ENCODE data around the gene MAD1L1. TPM values are rescaled to one million over a fixed set of nuclear protein-coding genes. Genes with fewer than 3 reads are reported as not detected.

Gene MAD1L1
- total and polyA plus RNA-seq, 2 donors (not counting 3 experiments of a cell fraction or from before 2014, with no cell fraction given) = 34.1 to 42.3 TPM

- H3K4me3 ChIP-seq (replicated peaks in 1 of 3; ENCODE audit: insufficient read depth in 1 of 3, low read depth in 1 of 3, low read length in 3 of 3) = no peak overlapping the region
- H4K20me1 ChIP-seq (replicated peaks; ENCODE audit: control insufficient read depth, extremely low read depth, insufficient read depth, low read length) = no peaks in the 10 kb centered on the region
- no peaks in the 10 kb centered on the region for H3K36me3 ChIP-seq (ENCODE audit: control insufficient read depth in 2 of 2, extremely low read depth in 1 of 2, insufficient read depth in 2 of 2, low read length in 2 of 2)
- no peaks in the 10 kb centered on the region for H3K9me1 ChIP-seq (replicated peaks; ENCODE audit: control insufficient read depth, extremely low read depth, insufficient read depth, low read length)
- CTCF ChIA-PET = no interaction called here
- no peak overlapping the region for H3K4me2 ChIP-seq (ENCODE audit: insufficient read depth, low read length)
- FAIRE-seq = no peak
- BruUV-seq (replicated peaks) = no TSS peak
- H3K4me1 ChIP-seq (ENCODE audit: control insufficient read depth, extremely low read depth, insufficient read depth, low read length) = no peaks in the 10 kb centered on the region
- POLR2A ChIA-PET = no interaction called here
- no peaks in the 10 kb centered on the region for H3K9me3 ChIP-seq (replicated peaks; ENCODE audit: control insufficient read depth, insufficient read depth, low read length)
- TF ChIP-seq POLR2AphosphoS5 (IDR thresholded peaks at IDR 0.05; ENCODE audit: insufficient read depth, low read depth, low read length) (no peak), MYC (IDR thresholded peaks at IDR 0.05; ENCODE audit: low read depth, low read length) (no peak), POLR2A (IDR thresholded peaks at IDR 0.05; ENCODE audit: low read depth, low read length) (no peak), EZH2 (IDR thresholded peaks at IDR 0.05; ENCODE audit: borderline replicate concordance, low read depth, low read length, severe bottlenecking) (no peak), CTCF (IDR thresholded peaks at IDR 0.05; ENCODE audit: extremely low read depth in 1 of 2, insufficient read depth in 1 of 2, low read depth in 1 of 2, low read length in 2 of 2) (no peak), JUN (IDR thresholded peaks at IDR 0.05; ENCODE audit: borderline replicate concordance, insufficient read depth, insufficient read length, low read depth) (no peak), FOS (IDR thresholded peaks at IDR 0.05; ENCODE audit: borderline replicate concordance, insufficient read depth, low read length) (no peak), GATA2 (IDR thresholded peaks at IDR 0.05; ENCODE audit: insufficient read depth, insufficient read length, low read depth, low read length) (no peak), MAX (IDR thresholded peaks at IDR 0.05; ENCODE audit: insufficient read depth, insufficient read length) (no peak)
- H2AFZ ChIP-seq (ENCODE audit: low read depth, low read length) = no peak overlapping the region
- H3K27me3 ChIP-seq (ENCODE audit: control insufficient read depth in 2 of 2, insufficient read depth in 2 of 2, low read length in 2 of 2) = no peaks in the 10 kb centered on the region
- dilution Hi-C loops (cut with MboI; ENCODE audit: extremely low pct_ligation_motif_present, low sequenced_read_pairs) = no loop called here
- H3K27ac ChIP-seq (ENCODE audit: insufficient read depth, low read depth, low read length) = no peak overlapping the region
- no peaks in the 10 kb centered on the region for H3K79me2 ChIP-seq (ENCODE audit: control insufficient read depth, insufficient read depth, low read length)
- no peak for DNase-seq (ENCODE audit: low read depth, low spot score)
- no peak overlapping the region for H3K9ac ChIP-seq (replicated peaks; ENCODE audit: extremely low read depth, insufficient read depth, low read length)
- intact Hi-C loops (cut with micrococcal nuclease) = no loop called here
Measured at GRCh38 chr7:2080060-2080387, 152.7 kb downstream of the MAD1L1 start.
